Natural killer cell treated with Interleukin-12 subunit alpha and Interleukin-12 subunit beta and Interleukin-15 and Interleukin-18, amount 100 ng/mL, for 72 hours (primary cell): ENCODE results near the gene CAMK2G. TPM values are rescaled to one million over a fixed set of nuclear protein-coding genes. Genes with fewer than 3 reads are reported as not detected.
"Not testable (repeated sequence)": the region's sequence is repeated elsewhere in the genome, so short reads cannot be mapped to it uniquely, and the experiment has no call there.

Experiments used
- ATAC-seq, 2 donors: fragments of 150-1000 bp; cut with Tn5 transposase in 1 of 2; sonication (Bioruptor Pico), chemical (Tn5 transposase) in 1 of 2; 2 replicates each; pipeline ENCODE4 v1.10.0; 2021
- DNase-seq: peaks from one replicate; pipeline ENCODE4 v3.0.0; 2022; ENCODE audit warnings: low spot score
- H3K27ac Mint-ChIP-seq, 2 donors: 1 replicate in 1 of 2; 2 replicates in 1 of 2; pipeline ENCODE4 v1.8.0; 2022; ENCODE audit warnings: mixed read lengths in 2 of 2, mild to moderate bottlenecking in 1 of 2, moderate library complexity in 1 of 2
- H3K27me3 Mint-ChIP-seq, 2 donors: 1 replicate in 1 of 2; 2 replicates in 1 of 2; pipeline ENCODE4 v1.8.0; 2022; ENCODE audit warnings: mixed read lengths in 2 of 2
- H3K36me3 Mint-ChIP-seq: one replicate; pipeline ENCODE4 v1.8.0; 2022; ENCODE audit warnings: mixed read lengths
- H3K4me1 Mint-ChIP-seq, 2 donors: 1 replicate in 1 of 2; 2 replicates in 1 of 2; pipeline ENCODE4 v1.8.0; 2022; ENCODE audit warnings: low read depth in 2 of 2, mixed read lengths in 2 of 2, mild to moderate bottlenecking in 1 of 2
- H3K4me3 Mint-ChIP-seq: one replicate; pipeline ENCODE4 v1.8.0; 2022; ENCODE audit warnings: mixed read lengths
- H3K9me3 Mint-ChIP-seq: 2 replicates; pipeline ENCODE4 v1.8.0; 2022; ENCODE audit warnings: mixed read lengths
- total RNA-seq, 2 donors: library from RNA; stranded (reverse); gene quantifications; one replicate each; pipeline ENCODE4 v1.2.3, GENCODE V29; 2022

CAMK2G gene
- 10 to 100 TPM in 1 of 2 donors, 1 to 10 TPM in 1; 6.9 to 15.3 TPM for total RNA-seq

DNA sequence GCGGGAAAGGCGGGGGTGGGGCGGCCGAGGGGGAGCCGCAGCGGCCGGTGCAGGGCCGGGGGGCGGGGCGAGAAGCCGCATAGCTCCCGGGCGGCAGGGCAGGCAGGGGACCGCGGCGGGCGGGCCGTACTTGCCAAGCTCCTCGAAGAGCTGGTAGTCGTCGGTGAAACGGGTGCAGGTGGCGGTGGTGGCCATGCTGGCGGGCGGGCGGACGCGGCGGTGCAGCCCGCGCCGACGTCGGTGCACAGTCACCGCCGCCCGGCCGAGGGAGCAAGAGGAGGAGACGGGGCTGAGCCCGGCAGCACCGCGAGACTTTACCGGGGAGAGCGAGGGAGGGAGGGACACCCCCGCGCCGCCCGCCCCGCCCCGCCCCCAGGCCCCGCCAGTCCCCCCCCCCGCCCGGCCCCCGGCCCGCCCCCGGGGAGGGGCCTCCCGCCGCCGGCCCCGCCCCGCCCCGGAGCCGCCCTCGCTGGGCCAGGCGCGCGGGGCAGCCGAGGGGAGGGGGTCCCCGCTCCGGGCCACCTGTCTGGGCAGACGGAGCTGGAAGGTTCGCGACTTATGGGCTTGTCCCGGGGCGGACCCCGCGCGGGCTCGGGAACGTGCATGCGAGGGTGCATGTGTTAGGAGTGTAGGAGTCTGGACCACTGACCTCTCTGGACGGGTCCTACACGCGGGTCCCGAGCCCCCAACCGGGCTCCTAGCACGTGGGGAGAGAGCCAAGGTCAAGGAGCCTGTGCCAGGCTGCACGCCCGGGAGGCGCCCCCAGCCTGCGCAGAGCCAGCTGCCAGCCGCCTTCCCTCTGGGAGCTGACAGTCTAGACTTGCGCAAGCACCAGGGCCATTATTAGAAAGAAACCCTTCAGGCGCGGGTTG lies at the start of gene CAMK2G:
Gene CAMK2G (minus strand): TSS at position 289 of the 872 bp plus-strand sequence. CDS start 94 bp downstream, at position 195.
- H3K27ac Mint-ChIP-seq = peak within 1 kb of the TSS; percentile 21 to 51
- H3K27me3 Mint-ChIP-seq = peaks cover 5 to 6% of the 10 kb centered on the region in 2 donors
- H3K4me1 Mint-ChIP-seq = peaks cover 29 to 42% of the 10 kb centered on the region in 2 donors
- peak; percentile 93 for ATAC-seq
- no peaks in the 10 kb centered on the region for H3K36me3 Mint-ChIP-seq
- no peaks in the 10 kb centered on the region for H3K9me3 Mint-ChIP-seq
- peak within 1 kb of the TSS; percentile 88 for H3K4me3 Mint-ChIP-seq
- DNase-seq = peak; percentile 86

DNA sequence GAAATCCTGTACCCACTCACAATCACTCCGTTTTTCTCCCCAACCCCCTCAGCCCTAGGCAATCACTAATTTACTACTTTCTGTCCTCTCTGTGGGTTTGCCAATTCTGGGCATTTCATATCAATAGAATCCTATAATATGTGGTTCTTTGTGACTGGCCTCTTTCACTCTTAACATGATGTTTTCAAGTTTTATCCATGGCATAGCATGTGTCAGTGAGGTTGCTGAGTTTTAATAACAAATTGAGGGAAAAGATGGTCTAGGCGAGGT lies 48.4 kb upstream of the CAMK2G start:
- ATAC-seq = no peak
- H3K36me3 Mint-ChIP-seq = peaks cover 4% of the 10 kb centered on the region
- peaks cover 15 to 20% of the 10 kb centered on the region in 2 donors for H3K27me3 Mint-ChIP-seq
- no peak overlapping the region for H3K27ac Mint-ChIP-seq
- no peaks in the 10 kb centered on the region for H3K9me3 Mint-ChIP-seq
- no peak for DNase-seq
- peak overlapping the region; percentile 12 for H3K4me3 Mint-ChIP-seq
- peaks cover 14 to 17% of the 10 kb centered on the region in 2 donors for H3K4me1 Mint-ChIP-seq

DNA sequence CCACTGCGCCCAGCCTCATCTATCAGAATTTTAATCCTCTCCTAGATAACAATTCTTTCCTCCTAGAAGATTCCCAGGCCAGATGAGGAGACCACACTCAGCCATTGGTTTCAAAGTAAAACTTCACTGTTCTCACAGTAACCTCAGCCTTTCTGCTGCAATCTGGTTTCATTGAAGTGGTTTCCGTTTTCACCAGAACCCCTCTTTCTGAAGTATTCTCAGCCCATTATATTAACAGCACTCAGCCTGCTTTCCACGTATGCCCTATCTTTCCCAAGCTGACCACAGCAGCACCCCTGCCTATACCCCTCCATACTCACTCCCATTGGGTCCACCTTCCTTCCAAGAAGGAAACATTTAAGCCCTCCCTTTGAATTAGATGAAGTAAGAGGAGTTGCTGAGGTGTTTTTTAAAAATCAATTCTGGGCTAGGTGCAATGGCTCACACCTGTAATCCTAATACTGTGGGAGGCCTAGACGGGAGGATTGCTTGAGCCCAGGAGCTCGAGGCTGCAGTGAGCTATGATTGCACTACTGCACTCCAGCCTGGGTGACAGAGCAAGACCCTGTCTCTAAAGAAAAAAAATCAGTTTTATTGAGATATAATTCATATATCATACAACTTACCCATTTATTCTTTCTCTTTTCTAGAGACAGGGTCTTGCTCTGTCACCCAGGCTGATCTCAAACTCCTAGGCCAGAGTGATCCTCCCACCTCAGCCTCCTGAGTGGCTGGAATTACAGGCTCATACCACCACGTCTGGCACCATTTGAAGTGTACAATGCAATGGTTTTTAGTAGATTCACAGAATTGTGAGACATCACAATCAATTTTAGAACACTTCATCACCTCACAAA lies 47.9 kb upstream of the CAMK2G start:
- Mint-ChIP-seq H3K27ac (peak overlapping the region in 1 of 2 donors; percentile 52), H3K27me3 (peaks cover 15 to 17% of the 10 kb centered on the region in 2 donors), H3K4me1 (peaks cover 14 to 17% of the 10 kb centered on the region in 2 donors), H3K9me3 (no peaks in the 10 kb centered on the region), H3K4me3 (peak overlapping the region; percentile 62), H3K36me3 (peaks cover 4% of the 10 kb centered on the region)
- ATAC-seq (peak; percentile 53 to 54), DNase-seq (no peak)

DNA sequence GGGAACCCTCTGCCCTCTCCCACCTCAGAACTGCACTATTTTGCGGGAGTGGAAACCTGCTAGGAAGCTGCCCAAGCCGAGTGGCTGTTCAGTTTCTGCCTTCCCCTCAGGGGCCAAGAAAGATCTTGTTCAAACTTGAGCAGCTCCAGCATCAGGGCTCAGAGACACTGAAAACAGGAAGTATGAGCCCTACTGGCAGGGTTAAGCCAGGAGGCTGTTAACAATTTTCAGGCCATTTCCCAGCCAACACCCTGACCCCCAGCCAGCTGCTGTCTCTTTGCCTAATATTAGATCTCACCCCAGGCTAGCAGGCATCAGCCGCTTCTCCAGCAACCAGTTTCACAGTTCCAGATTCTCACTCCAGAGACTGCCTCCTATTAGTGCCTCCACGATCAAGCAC lies 45.7 kb upstream of the CAMK2G start:
- Mint-ChIP-seq H3K4me3 (no peak overlapping the region), H3K36me3 (peaks cover 4% of the 10 kb centered on the region), H3K4me1 (peaks cover 24 to 25% of the 10 kb centered on the region in 2 donors), H3K27me3 (peaks cover 14 to 19% of the 10 kb centered on the region in 2 donors), H3K9me3 (no peaks in the 10 kb centered on the region), H3K27ac (no peak overlapping the region)
- DNase-seq = no peak
- ATAC-seq = no peak

DNA sequence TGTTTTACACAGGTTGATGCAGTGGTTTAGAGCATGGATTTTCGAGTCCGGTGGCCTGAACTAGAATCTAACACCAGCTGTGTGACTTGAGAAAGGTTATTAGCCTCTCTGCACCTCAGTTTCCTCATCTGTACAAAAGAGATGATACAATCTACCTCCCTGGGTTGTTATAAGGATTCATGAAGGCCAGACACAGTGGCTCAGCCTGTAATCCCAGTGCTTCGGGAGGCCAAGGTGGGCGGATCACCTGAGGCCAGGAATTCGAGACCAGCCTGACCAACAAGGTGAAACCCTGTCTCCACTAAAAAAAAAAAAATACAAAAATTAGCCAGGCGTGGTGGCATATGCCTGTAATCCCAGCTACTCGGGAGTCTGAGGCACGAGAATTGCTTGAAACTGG lies 45.1 kb upstream of the CAMK2G start:
- not testable (repeated sequence) for H3K4me3 Mint-ChIP-seq, H3K9me3 Mint-ChIP-seq, H3K27ac Mint-ChIP-seq, H3K36me3 Mint-ChIP-seq, ATAC-seq, DNase-seq
- peaks cover 24 to 27% of the 10 kb centered on the region in 2 donors for H3K4me1 Mint-ChIP-seq
- H3K27me3 Mint-ChIP-seq = peaks cover 13 to 16% of the 10 kb centered on the region in 2 donors

DNA sequence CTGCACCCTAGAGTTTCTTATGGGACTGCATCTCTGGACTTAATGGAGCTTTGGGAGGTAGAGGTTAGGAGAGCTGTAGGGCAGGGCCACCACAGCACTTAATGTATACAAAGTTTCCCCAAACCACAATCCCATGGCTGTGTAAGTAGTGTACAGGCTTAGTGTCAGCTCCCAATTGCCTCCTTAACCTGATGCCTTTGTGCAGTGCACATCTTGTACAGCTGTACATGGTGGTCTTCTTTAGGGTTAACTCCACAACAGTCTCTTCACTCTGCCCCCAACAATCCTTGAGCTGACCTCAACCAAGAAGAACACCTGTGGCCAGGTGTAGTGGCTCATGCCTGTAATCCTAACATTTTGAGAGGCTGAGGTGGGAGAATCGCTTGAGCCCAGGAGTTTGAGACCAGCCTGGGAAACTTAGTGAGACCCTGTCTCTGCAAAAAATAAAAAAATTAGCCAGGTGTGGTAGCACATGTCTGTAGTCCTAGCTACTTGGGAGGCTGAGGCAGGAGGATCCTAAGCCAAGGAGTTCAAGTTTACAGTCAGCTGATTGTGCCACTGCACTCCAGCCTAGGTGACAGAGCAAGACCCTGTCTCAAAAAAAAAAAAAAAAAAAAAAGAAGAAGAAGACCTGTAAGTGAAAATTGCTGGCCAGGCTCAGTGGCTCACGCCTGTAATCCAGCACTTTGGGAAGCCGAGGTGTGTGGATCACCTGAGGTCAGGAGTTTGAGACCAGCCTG lies 43.4 kb upstream of the CAMK2G start:
- Mint-ChIP-seq H3K27ac (no peak overlapping the region), H3K36me3 (peaks cover 4% of the 10 kb centered on the region), H3K9me3 (no peaks in the 10 kb centered on the region), H3K4me3 (no peak overlapping the region), H3K27me3 (peaks cover 13 to 18% of the 10 kb centered on the region in 2 donors), H3K4me1 (peaks cover 20 to 28% of the 10 kb centered on the region in 2 donors)
- DNase-seq (no peak), ATAC-seq (no peak)

DNA sequence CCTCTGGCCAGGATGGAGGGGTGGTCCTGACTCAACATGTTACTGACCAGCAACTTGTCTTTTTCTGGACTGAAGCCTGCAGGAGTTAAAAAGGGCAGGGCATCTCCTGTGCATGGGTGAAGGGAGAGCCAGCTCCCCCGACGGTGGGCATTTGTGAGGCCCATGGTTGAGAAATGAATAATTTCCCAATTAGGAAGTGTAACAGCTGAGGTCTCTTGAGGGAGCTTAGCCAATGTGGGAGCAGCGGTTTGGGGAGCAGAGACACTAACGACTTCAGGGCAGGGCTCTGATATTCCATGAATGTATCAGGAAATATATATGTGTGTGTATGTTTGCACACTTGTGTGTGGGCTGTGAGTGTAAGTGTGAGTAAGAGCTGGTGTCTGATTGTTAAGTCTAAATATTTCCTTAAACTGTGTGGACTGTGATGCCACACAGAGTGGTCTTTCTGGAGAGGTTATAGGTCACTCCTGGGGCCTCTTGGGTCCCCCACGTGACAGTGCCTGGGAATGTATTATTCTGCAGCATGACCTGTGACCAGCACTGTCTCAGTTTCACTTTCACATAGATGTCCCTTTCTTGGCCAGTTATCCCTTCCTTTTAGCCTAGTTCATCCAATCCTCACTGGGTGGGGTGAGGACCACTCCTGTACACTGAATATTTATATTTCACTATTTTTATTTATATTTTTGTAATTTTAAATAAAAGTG lies 42.6 kb upstream of the CAMK2G start:
- H3K4me1 Mint-ChIP-seq = peaks cover 12 to 23% of the 10 kb centered on the region in 2 donors
- peaks cover 4% of the 10 kb centered on the region for H3K36me3 Mint-ChIP-seq
- H3K4me3 Mint-ChIP-seq = no peak overlapping the region
- H3K27me3 Mint-ChIP-seq = peaks cover 15 to 18% of the 10 kb centered on the region in 2 donors
- no peak overlapping the region for H3K27ac Mint-ChIP-seq
- no peaks in the 10 kb centered on the region for H3K9me3 Mint-ChIP-seq
- ATAC-seq = no peak
- DNase-seq = no peak

DNA sequence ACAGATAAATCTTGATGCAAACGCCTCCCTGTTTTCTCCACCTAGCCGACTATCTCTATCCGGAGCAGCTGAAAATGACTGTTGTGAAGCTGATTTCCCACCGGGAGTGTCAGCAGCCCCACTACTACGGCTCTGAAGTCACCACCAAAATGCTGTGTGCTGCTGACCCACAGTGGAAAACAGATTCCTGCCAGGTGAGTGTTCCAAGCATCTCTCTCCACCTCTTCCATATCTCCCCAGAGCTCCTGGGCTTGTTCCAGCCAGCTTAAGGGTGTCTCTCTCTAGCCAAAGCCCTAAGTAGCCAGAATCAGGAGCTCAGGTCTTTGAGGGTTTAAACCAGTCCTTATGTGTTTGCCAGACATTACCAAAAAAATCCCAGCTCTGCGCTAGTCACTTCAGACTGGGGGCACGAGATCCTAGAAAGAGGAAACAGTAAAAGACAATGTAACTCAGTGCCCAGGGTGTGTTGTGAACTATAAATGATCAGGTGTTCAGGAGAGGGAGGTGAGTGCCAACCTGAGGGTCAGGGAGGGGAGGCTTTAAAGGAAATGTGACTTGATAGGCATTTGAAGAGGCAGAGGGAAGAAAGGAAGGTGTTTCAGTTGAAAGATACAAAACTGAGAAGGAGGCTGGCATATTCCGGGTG lies 41.0 kb upstream of the CAMK2G start:
- Mint-ChIP-seq H3K27ac (peak overlapping the region in 1 of 2 donors; percentile 49), H3K4me3 (no peak overlapping the region), H3K36me3 (peaks cover 4% of the 10 kb centered on the region), H3K27me3 (peaks cover 26% of the 10 kb centered on the region in 2 donors), H3K4me1 (peaks cover 19 to 32% of the 10 kb centered on the region in 2 donors), H3K9me3 (no peaks in the 10 kb centered on the region)
- no peak for DNase-seq
- no peak for ATAC-seq

DNA sequence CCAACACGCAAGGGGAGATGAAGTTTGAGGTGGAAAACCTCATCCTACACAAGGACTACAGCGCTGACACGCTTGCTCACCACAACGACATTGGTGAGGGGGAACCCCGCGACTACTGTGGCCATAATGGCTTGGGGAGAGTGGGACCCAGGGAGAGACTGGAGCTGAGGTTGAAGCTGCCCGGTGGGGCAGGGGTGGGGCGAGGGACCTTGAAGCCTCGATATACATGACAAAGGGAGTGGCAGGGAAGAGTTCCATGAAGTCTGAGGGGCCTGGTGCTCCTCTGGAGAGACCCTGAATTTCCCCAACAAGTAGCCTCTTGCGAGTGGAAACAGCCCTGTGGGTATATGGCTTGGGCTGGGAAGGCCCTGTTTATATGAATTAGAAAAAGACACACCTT lies 39.7 kb upstream of the CAMK2G start:
- Mint-ChIP-seq H3K4me1 (peaks cover 31 to 33% of the 10 kb centered on the region in 2 donors), H3K27me3 (peaks cover 26 to 30% of the 10 kb centered on the region in 2 donors), H3K9me3 (no peaks in the 10 kb centered on the region), H3K4me3 (no peak overlapping the region), H3K36me3 (peaks cover 4% of the 10 kb centered on the region), H3K27ac (no peak overlapping the region)
- DNase-seq (no peak), ATAC-seq (no peak)

DNA sequence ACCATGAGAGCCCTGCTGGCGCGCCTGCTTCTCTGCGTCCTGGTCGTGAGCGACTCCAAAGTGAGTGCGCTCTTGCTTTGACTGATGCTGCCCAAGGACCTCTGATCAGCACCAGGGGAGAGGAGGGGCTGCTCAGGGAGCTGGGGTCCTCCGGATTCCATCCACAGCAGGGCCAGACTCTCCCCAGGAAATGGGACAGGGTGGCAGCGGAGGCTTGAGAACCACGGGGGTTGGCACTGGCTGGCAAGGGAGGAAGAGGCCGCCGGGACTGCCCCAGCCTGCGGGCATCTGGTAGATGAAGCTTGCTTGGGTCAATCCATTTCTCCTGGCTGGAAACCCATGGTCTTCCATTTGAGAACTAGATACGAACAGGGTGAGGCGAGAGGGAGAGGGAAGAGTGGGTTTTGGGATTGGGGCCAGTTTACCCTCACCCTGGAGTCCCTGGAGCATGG lies 37.2 kb upstream of the CAMK2G start:
- H3K36me3 Mint-ChIP-seq = no peaks in the 10 kb centered on the region
- peaks cover 37 to 39% of the 10 kb centered on the region in 2 donors for H3K4me1 Mint-ChIP-seq
- ATAC-seq = no peak
- H3K4me3 Mint-ChIP-seq = peak overlapping the region; percentile 90
- no peak for DNase-seq
- H3K27ac Mint-ChIP-seq = no peak overlapping the region
- peaks cover 26 to 30% of the 10 kb centered on the region in 2 donors for H3K27me3 Mint-ChIP-seq
- H3K9me3 Mint-ChIP-seq = no peaks in the 10 kb centered on the region

DNA sequence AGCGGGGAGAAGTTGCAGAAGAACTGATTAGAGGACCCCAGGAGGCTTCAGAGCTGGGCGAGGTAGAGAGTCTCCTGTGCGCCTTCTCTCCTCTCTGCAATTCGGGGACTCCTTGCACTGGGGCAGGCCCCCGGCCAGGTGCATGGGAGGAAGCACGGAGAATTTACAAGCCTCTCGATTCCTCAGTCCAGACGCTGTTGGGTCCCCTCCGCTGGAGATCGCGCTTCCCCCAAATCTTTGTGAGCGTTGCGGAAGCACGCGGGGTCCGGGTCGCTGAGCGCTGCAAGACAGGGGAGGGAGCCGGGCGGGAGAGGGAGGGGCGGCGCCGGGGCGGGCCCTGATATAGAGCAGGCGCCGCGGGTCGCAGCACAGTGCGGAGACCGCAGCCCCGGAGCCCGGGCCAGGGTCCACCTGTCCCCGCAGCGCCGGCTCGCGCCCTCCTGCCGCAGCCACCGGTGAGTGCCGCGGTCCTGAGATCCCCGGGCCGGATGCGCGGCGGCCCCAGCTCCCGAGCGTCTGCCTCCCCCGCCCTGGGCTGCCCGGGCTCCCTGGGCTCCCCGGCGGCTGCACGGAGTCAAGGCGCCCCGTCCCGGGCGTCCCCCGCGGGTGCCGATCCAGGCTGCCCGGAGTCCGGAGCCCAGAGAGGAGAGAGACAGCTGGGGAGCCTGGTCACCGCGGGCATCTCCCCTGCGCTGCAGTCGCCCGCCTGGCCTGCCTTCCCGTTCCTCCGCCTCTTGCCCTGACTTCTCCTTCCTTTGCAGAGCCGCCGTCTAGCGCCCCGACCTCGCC lies 36.6 kb upstream of the CAMK2G start, which contains the start of gene PLAU:
Gene PLAU (plus strand): TSS at position 369 of the 789 bp plus-strand sequence. CDS start 424 bp downstream, outside the sequence.
- Mint-ChIP-seq H3K4me1 (peaks cover 37 to 39% of the 10 kb centered on the region in 2 donors), H3K4me3 (peak within 1 kb of the TSS; percentile 90), H3K27me3 (peaks cover 26 to 30% of the 10 kb centered on the region in 2 donors), H3K27ac (peak within 1 kb of the TSS in 1 of 2 donors; percentile 52), H3K36me3 (no peaks in the 10 kb centered on the region), H3K9me3 (no peaks in the 10 kb centered on the region)
- peak; percentile 66 for DNase-seq
- peak; percentile 71 to 72 for ATAC-seq

DNA sequence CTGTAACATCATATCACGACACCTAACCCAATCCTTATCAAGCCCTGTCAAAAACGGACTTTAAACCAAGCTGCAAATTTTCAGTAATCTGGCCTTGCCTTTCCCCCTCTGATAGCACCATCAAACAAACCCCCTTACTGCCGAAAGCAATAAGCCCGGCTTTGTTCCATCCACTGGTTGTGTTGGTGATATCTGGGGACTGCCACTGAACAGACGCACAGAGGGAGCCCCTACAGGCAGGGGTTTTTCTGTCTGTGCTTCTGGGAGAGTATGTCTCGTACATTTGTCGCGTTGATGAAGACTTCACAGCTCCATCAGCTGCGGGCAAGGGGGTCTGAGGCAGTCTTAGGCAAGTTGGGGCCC lies 36.0 kb upstream of the CAMK2G start:
- Mint-ChIP-seq H3K27ac (peak overlapping the region in 1 of 2 donors; percentile 52), H3K4me1 (peaks cover 34 to 36% of the 10 kb centered on the region in 2 donors), H3K9me3 (no peaks in the 10 kb centered on the region), H3K4me3 (peak overlapping the region; percentile 59), H3K36me3 (no peaks in the 10 kb centered on the region), H3K27me3 (peaks cover 27% of the 10 kb centered on the region in 2 donors)
- DNase-seq (no peak), ATAC-seq (no peak)
